Mammary epithelial cell (primary cell): ENCODE results near the gene SMARCC1.

Source experiments
- CTCF ChIP-seq, 2 donors: IDR thresholded peaks in 1 of 2; conservative IDR thresholded peaks in 1 of 2; 2 replicates each; pipeline ENCODE4 v1.5.1; 2011 to 2012; ENCODE audit warnings: inconsistent platforms in 2 of 2, low read length in 2 of 2, mild to moderate bottlenecking in 2 of 2, control low read depth in 1 of 2, low read depth in 1 of 2; ENCODE audit not compliant: insufficient read depth in 1 of 2; ENCODE audit errors: extremely low read depth in 1 of 2
- EZH2 ChIP-seq: IDR thresholded peaks from 2 replicates; pipeline ENCODE4 v1.6.1; 2012; ENCODE audit warnings: low read length, inconsistent platforms, borderline replicate concordance

GRCh38 chr3:47792699-47793098, 11.0 kb upstream of the SMARCC1 start:
- TF ChIP-seq CTCF (conservative IDR thresholded peaks at IDR 0.05 in 1 of 2, IDR thresholded peaks at IDR 0.05 in 1 of 2; ENCODE audit: extremely low read depth in 1 of 2, insufficient read depth in 1 of 2, low read depth in 1 of 2, low read length in 2 of 2) (no peak), EZH2 (no peak)
